Measurements from ENCODE around the gene ABCA4. TPM values are rescaled to one million over a fixed set of nuclear protein-coding genes. Genes with fewer than 3 reads are reported as not detected.

ABCA4 gene
- total RNA-seq, 2 experiments from 2014 or later = not detected

GRCh38 chr1:94094469-94095111, 26.4 kb downstream of the ABCA4 start:
- no peaks in the 10 kb centered on the region for H3K9me3 Mint-ChIP-seq (ENCODE audit: low read depth)
- DNase-seq (no peak), ATAC-seq (no peak)
- peaks cover 6% of the 10 kb centered on the region for H3K27me3 Mint-ChIP-seq
- no peaks in the 10 kb centered on the region for H3K36me3 Mint-ChIP-seq
- CTCF ChIA-PET = no interaction called here
- H3K4me3 Mint-ChIP-seq = no peak overlapping the region
- no peak overlapping the region for H3K27ac Mint-ChIP-seq
- H3K4me1 Mint-ChIP-seq = peaks cover 27% of the 10 kb centered on the region

- DNase-seq (no peak), ATAC-seq (no peak)
- H3K27ac Mint-ChIP-seq = no peak overlapping the region
- CTCF ChIA-PET = no interaction called here
- H3K4me3 Mint-ChIP-seq = no peak overlapping the region
- H3K27me3 Mint-ChIP-seq = peaks cover 6% of the 10 kb centered on the region
- no peaks in the 10 kb centered on the region for H3K36me3 Mint-ChIP-seq
- H3K9me3 Mint-ChIP-seq (ENCODE audit: low read depth) = no peaks in the 10 kb centered on the region
- H3K4me1 Mint-ChIP-seq = peaks cover 27% of the 10 kb centered on the region
Observed at GRCh38 chr1:94093996-94094395, 27.0 kb downstream of the ABCA4 start.

GRCh38 chr1:94093396-94093795, 27.6 kb downstream of the ABCA4 start:
- no peaks in the 10 kb centered on the region for H3K9me3 Mint-ChIP-seq (ENCODE audit: low read depth)
- H3K4me1 Mint-ChIP-seq = peaks cover 27% of the 10 kb centered on the region
- ATAC-seq = no peak
- CTCF ChIA-PET = no interaction called here
- H3K27ac Mint-ChIP-seq = no peak overlapping the region
- no peak for DNase-seq
- peaks cover 8% of the 10 kb centered on the region for H3K27me3 Mint-ChIP-seq
- H3K4me3 Mint-ChIP-seq = no peak overlapping the region
- H3K36me3 Mint-ChIP-seq = no peaks in the 10 kb centered on the region

DNA sequence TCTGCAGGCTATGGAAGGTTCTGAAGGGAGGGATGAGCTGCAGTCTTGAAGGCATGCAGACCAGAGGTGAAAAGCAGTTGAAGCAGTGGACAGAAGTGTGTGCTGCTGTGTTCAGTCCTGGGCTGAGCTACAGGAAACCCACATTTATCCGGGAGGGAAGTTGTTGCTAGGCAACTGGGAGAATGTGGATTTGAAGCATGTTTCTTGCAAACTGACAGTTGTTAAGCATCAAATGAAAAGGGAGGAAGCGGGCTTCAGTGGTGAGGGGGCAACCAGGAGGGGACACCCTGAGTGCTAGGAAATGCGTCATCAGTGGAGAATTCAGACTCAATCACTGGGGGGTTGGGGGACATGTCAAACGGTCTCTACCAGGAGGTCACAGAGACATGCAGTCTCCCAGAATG, 28.7 kb downstream of the ABCA4 start:
- peak overlapping the region; percentile 53 for H3K27ac Mint-ChIP-seq
- no peak overlapping the region for H3K4me3 Mint-ChIP-seq

GRCh38 chr1:94090761-94091160, 30.2 kb downstream of the ABCA4 start:
- Mint-ChIP-seq H3K27me3 (peaks cover 26% of the 10 kb centered on the region), H3K9me3 (ENCODE audit: low read depth) (no peaks in the 10 kb centered on the region), H3K4me3 (no peak overlapping the region), H3K27ac (no peak overlapping the region), H3K36me3 (no peaks in the 10 kb centered on the region), H3K4me1 (peaks cover 27% of the 10 kb centered on the region)
- no peak for DNase-seq
- ATAC-seq = no peak
- CTCF ChIA-PET = no interaction called here

More for the DNA sequence above, 28.7 kb downstream of the ABCA4 start:
- Mint-ChIP-seq H3K36me3 (no peaks in the 10 kb centered on the region), H3K4me1 (peaks cover 27% of the 10 kb centered on the region), H3K9me3 (ENCODE audit: low read depth) (no peaks in the 10 kb centered on the region), H3K27me3 (peaks cover 14% of the 10 kb centered on the region)
- peak; percentile 63 for DNase-seq
- CTCF ChIA-PET = no interaction called here
- peak; percentile 68 for ATAC-seq

DNA sequence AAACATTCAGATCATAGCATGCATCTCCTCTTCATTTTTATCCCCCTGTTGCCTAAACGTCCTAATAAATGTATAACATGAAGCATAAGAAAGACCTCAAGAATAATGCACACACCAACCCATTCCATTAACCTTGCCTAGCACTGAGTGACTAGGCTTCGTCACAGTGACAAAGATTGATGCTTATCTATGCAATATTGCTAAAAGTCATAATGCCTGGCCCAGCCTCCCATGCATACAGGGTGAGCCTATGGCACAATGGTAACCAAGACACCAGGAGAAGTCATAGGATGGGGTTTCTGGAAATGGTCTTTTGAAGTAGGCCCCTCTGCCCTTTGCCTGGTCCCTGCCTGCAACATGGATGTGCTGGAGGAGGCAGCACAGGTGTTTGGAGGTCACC, 33.8 kb downstream of the ABCA4 start:
- Mint-ChIP-seq H3K4me3 (no peak overlapping the region), H3K4me1 (peaks cover 16% of the 10 kb centered on the region), H3K36me3 (no peaks in the 10 kb centered on the region), H3K27ac (no peak overlapping the region), H3K27me3 (peaks cover 54% of the 10 kb centered on the region), H3K9me3 (ENCODE audit: low read depth) (no peaks in the 10 kb centered on the region)
- ATAC-seq = no peak
- no peak for DNase-seq
- CTCF ChIA-PET = no interaction called here

DNA sequence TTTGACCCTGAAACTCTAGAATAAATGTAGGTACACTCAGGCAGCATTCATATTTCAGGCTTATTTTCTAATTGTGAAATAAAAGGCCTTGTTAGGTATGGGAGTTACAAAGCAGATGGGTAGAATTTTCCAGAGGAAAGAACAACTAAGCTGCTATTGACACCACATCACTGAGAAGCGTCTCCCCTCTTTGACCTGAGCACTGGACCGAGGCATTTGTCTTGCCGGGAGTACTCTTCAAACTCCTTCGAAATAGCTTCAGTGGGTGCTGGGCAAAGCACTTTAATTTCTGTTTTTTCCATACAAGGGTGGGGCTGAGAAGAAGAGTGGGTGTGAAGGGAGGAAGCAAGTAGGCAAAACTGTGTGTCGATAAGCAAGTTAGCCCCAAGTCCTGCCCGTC, 36.4 kb downstream of the ABCA4 start:
- H3K9me3 Mint-ChIP-seq (ENCODE audit: low read depth) = no peaks in the 10 kb centered on the region
- peaks cover 49% of the 10 kb centered on the region for H3K27me3 Mint-ChIP-seq
- H3K4me3 Mint-ChIP-seq = no peak overlapping the region
- ATAC-seq (no peak), DNase-seq (no peak)
- CTCF ChIA-PET = no interaction called here
- H3K4me1 Mint-ChIP-seq = no peaks in the 10 kb centered on the region
- no peaks in the 10 kb centered on the region for H3K36me3 Mint-ChIP-seq
- H3K27ac Mint-ChIP-seq = no peak overlapping the region

- no peak overlapping the region for H3K4me3 Mint-ChIP-seq
- ATAC-seq = no peak
- no peak overlapping the region for H3K27ac Mint-ChIP-seq
- no peaks in the 10 kb centered on the region for H3K4me1 Mint-ChIP-seq
- DNase-seq = no peak
- H3K9me3 Mint-ChIP-seq (ENCODE audit: low read depth) = no peaks in the 10 kb centered on the region
- H3K36me3 Mint-ChIP-seq = no peaks in the 10 kb centered on the region
- CTCF ChIA-PET = no interaction called here
- H3K27me3 Mint-ChIP-seq = peaks cover 49% of the 10 kb centered on the region
Observed at GRCh38 chr1:94084085-94084484, 36.9 kb downstream of the ABCA4 start.

DNA sequence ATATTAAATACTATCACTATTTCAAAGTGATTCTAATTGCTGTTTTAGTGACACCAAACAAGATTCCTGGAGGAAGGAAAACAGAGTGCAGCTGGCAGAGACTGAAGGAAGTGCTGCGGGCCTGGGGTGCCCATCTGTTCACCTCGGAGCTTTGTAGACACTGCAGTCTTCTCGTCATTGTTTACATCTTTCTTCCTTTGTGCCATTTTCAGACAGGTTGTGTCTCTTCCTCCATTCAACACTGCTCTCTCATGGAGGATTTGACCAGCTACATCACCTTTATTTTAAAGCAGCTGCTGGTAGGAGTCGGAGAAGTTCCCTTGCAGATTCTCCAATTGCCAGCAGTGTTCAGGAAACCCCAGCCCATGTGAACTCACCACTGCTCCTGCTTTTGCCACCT, 37.3 kb downstream of the ABCA4 start:
- H3K9me3 Mint-ChIP-seq (ENCODE audit: low read depth) = no peaks in the 10 kb centered on the region
- no peaks in the 10 kb centered on the region for H3K4me1 Mint-ChIP-seq
- no peak for ATAC-seq
- H3K27me3 Mint-ChIP-seq = peaks cover 46% of the 10 kb centered on the region
- no peak overlapping the region for H3K27ac Mint-ChIP-seq
- H3K36me3 Mint-ChIP-seq = no peaks in the 10 kb centered on the region
- no peak overlapping the region for H3K4me3 Mint-ChIP-seq
- CTCF ChIA-PET = no interaction called here
- no peak for DNase-seq

- Mint-ChIP-seq H3K4me3 (no peak overlapping the region), H3K27ac (no peak overlapping the region), H3K27me3 (peaks cover 36% of the 10 kb centered on the region), H3K4me1 (no peaks in the 10 kb centered on the region), H3K36me3 (no peaks in the 10 kb centered on the region), H3K9me3 (ENCODE audit: low read depth) (no peaks in the 10 kb centered on the region)
- no peak for DNase-seq
- no peak for ATAC-seq
- CTCF ChIA-PET = no interaction called here
Observed at GRCh38 chr1:94081566-94082344, 39.2 kb downstream of the ABCA4 start.

DNA sequence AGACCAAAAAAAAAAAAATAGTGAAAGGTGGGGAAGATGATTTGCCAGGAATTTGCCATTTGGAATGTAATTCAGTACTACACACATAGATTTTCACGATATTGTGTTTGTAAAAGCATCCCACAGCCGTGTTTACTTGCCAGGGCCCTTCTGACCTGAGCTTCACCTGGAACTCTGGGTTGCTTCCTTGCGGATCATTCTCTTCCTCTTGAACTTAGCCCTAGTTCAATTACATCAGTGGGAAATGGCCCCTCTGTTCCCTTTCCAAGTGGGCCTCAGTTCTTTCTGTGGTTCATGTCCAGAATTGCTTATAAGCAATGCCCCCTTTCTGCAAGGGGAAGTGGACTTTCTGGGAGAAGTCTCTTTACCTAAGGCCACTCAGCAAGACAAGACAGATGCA, 41.0 kb downstream of the ABCA4 start:
- no peaks in the 10 kb centered on the region for H3K9me3 Mint-ChIP-seq (ENCODE audit: low read depth)
- H3K36me3 Mint-ChIP-seq = no peaks in the 10 kb centered on the region
- no peaks in the 10 kb centered on the region for H3K4me1 Mint-ChIP-seq
- no peak overlapping the region for H3K4me3 Mint-ChIP-seq
- CTCF ChIA-PET = no interaction called here
- DNase-seq = no peak
- no peak for ATAC-seq
- peaks cover 22% of the 10 kb centered on the region for H3K27me3 Mint-ChIP-seq
- no peak overlapping the region for H3K27ac Mint-ChIP-seq

DNA sequence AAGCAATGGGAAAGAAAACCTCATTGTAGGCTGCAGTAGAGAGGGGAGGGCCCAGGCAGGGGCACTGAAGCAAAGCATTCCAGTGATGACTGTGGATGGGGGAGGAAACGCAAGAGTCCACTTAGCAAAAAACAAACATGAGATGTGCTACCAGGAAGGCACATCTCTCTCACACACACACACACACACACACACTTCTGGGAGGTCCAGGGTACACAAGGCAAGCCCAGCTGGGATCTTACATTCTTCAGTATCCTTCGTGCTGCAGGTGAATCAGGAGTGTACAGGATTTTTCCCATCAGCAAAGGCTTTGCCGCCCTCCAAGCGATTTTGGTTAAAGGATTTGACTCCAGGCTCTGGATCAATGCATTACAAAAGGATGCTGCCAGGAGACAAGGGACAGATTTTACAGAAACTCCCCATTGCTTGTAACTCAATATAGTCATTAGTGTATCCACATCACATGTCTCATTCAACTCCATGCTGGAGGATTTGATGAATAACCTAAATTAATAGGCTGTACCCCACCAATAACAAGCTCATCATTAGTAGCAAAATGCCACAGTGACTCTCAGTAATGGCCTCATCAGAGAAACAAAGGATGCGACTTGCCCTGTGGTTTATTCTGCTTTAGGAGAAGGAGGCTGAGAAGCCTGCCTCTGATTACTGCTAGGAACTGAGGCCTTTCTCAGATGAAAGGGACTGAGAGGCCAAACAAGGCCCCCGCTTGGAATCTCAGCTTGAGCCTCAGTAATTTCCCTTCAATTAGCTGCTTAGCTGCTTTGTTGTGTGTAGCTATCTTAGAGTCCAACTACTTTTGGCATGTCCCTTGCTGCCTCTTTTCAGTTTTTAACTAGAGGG, 41.6 kb downstream of the ABCA4 start:
- DNase-seq = no peak
- Mint-ChIP-seq H3K27ac (no peak overlapping the region), H3K4me1 (no peaks in the 10 kb centered on the region), H3K4me3 (no peak overlapping the region), H3K9me3 (ENCODE audit: low read depth) (no peaks in the 10 kb centered on the region), H3K36me3 (no peaks in the 10 kb centered on the region), H3K27me3 (peaks cover 19% of the 10 kb centered on the region)
- CTCF ChIA-PET = no interaction called here
- no peak for ATAC-seq

- CTCF ChIA-PET = interaction anchor here (2.2 kb wide), 1 partner anchor 11 kb away, joined by 9 read pairs; no protein-coding TSS in a partner anchor
- no peaks in the 10 kb centered on the region for H3K36me3 Mint-ChIP-seq
- no peak for DNase-seq
- peaks cover 8% of the 10 kb centered on the region for H3K4me1 Mint-ChIP-seq
- ATAC-seq = no peak
- peaks cover 8% of the 10 kb centered on the region for H3K27me3 Mint-ChIP-seq
- H3K9me3 Mint-ChIP-seq (ENCODE audit: low read depth) = no peaks in the 10 kb centered on the region
- no peak overlapping the region for H3K4me3 Mint-ChIP-seq
- no peak overlapping the region for H3K27ac Mint-ChIP-seq
Observed at GRCh38 chr1:94072840-94073522, 48.0 kb downstream of the ABCA4 start.

All from activated CD8-positive, alpha-beta memory T cell treated with anti-CD3 and anti-CD28 coated beads, Interleukin-2, amount 10 ng/mL, durations not matched to agents 7 days and 5 days (primary cell).